Erythroblast (primary cell): ENCODE results near the gene PRODH2.
"Not testable (repeated sequence)": the region's sequence is repeated elsewhere in the genome, so short reads cannot be mapped to it uniquely, and the experiment has no call there.

ENCODE experiments used
- DNase-seq, 2 experiments: peaks; one replicate each; lab custom pipeline; 2025; lab: John Stamatoyannopoulos, UW
- GATA1 ChIP-seq: IDR thresholded peaks from 2 replicates; pipeline ENCODE4 v1.6.1; 2011; ENCODE audit warnings: low read depth, mild to moderate bottlenecking, control low read depth, low read length, moderate library complexity
- POLR2A ChIP-seq: IDR thresholded peaks from 2 replicates; pipeline ENCODE4 v1.6.1; 2011; ENCODE audit warnings: mild to moderate bottlenecking, low read length

Gene PRODH2

DNA sequence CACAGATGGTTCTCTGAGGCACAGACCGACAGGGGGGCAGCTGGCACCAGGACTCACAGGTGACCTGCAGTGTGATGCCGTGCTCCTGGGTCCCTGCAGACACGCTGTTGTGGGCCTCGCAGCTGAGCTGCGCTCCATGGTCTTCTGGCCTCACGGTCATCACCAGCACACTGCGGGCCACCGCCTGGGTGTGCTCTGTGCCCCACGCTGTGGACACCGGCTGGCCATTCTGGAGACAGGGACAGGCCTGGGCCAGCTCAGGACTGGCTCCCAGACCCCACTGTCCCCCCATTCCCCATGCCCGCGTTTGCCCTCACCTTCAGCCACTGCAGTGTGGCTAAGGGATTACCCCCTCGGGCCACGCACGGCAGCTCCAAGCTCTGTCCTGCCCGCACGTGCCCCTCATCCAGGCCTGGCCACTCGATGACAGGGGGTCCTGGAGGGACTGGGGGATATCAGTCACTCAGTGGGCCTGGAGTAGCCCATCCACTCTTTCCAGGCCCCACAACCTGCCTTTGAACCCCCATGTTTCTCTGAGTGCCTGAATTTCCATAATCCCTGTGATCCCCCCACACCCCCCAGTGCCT lies 36.4 kb upstream of the PRODH2 start:
- no peak for TF ChIP-seq POLR2A
- TF ChIP-seq GATA1: no peak
- no peak for DNase-seq

DNA sequence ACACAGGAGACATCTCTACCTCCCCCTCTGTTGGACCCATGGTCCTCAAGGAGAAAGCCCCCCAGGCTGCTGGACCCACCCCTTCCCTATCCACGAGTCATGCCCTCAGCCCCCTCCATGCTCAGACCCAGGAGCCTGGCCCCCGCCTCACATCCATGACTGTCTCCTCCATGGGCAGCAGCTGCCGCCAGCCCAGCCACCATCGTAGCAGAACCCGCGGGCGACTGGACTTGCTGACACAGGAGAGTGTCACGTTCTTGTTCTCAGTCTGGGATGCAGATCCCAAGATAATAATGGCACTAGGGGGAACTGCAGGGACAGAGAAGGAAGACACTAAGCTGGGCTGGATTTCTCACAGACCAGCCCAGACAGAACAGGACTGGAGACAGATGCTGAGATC lies 35.8 kb upstream of the PRODH2 start:
- TF ChIP-seq GATA1 (no peak), POLR2A (no peak)
- DNase-seq: no peak

DNA sequence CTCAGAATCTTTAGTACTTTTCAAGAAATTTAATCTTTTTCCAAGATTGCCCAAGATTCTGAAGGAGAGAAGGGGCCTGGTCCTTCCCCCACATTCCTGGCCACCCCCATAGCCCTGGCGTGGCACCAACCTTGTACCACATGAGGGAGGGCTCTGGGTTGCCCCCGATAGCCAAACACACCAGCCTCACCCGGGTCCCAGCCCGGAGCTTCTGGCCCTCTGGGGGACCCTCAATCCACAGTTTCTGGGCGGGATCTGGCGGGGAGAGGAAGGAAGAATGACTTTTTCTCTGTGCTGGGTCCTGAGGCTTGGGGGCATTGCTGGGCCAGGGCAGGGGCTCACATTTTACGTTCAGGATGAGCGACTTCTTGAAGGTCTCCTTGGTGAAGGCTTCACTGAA lies 35.3 kb upstream of the PRODH2 start:
- DNase-seq: no peak
- TF ChIP-seq GATA1: no peak
- no peak for TF ChIP-seq POLR2A

DNA sequence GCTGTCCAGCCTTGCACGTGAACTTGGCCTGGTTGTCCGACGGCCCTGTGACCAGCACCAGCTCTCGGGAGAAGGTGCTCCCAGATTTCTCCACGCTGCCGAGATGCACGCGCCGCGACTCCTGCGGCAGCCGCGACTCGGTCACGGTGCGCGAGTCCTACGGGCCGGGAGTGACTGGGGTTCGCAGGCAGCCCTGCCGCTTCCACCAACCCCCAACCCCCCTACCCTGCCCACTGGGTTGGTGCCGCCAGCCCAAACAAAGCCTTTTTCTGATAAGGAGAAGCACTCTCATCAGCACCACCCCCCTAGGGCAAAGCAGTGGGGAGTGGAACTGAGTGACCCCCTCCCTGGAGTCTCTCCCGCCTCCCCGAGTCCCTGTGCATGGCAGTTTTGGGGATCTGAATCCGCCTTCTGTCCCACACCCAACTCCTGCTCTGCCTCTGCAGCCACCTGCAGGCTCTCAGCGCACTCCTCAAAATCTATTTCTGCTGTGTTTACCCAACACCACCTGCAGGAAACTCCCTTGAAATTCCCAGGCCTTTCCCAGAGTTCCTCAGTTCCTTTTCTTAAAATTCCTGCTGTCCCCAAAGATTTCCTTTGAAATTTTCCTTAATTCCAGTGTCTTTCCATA lies 33.5 kb upstream of the PRODH2 start:
- no peak for TF ChIP-seq POLR2A
- no peak for TF ChIP-seq GATA1
- no peak for DNase-seq

DNA sequence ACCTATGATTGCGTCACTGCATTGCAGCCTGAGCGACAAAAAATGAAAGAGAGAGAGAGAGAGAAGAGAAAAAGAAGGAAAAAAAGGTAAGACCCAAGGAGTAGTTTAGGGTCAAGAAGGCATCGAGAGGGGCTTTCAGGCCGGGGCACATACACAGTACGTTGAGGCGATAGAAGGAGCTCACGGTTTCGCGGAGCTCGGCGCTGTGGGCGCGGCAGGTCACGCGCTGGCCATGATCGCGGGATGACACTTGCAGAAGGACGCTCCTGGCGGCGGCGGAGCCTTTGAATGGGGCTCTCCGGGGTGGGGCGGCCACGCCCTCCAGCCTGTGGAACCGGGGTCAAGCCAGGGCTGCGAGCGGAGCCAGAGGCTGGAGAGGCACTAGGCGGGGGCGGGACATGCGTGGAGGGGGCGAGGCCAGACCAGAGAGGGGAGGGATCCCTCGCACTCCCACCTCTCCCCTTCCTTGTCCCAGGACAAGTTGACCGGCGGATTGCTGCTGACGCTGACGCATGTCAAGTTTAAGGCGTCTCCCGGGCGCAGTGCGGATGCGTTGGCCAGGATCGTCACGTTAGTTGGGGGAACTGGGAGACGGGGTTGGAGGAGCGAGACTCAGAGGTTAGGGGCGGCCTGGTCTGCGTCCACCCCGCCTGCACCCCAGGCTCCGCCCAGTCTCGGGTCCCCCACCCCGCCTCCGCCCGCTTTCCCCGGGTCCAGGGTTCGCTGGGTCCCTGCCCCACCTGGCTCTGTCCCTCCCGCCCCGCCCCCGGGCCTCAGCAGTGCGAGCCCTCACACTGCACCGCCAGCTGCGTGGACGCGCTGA lies 32.8 kb upstream of the PRODH2 start:
- peak; percentile 42 to 49 for DNase-seq
- TF ChIP-seq POLR2A (no peak), GATA1 (no peak)

DNA sequence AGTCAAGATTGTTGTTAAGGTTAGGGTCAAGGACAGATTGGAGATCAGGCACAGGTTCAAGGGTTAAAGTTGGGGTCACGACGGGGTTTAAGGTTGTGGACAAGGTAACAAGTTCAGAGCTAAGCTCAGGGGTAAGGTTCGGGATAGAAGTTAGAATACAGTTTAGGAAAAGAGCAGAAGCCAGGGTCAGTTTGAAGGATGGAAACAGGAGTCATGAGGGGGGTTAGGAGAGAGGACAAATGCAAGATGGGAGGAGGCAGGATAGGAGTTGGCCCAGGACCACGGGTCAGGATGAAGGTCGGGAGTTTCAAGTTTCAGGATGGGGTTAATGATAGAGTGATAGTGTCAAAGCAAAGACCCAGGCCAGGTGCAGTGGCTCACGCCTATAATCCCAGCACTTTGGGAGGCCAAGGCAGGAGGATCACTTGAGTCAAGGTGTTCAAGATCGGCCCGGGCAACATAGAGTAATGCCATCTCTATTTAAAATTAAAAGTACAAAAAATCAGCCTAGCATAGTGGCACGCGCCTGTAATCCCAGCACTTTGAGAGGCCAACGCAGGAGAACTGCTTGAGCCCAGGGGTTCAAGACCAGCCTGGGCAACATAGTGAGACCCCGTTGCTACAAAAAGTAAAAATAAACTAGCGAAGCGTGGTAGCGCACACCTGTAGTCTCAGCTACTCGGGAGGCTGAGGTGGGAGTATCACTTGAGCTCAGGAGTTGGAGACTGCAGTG lies 32.0 kb upstream of the PRODH2 start:
- TF ChIP-seq GATA1 (no peak), POLR2A (no peak)

DNA sequence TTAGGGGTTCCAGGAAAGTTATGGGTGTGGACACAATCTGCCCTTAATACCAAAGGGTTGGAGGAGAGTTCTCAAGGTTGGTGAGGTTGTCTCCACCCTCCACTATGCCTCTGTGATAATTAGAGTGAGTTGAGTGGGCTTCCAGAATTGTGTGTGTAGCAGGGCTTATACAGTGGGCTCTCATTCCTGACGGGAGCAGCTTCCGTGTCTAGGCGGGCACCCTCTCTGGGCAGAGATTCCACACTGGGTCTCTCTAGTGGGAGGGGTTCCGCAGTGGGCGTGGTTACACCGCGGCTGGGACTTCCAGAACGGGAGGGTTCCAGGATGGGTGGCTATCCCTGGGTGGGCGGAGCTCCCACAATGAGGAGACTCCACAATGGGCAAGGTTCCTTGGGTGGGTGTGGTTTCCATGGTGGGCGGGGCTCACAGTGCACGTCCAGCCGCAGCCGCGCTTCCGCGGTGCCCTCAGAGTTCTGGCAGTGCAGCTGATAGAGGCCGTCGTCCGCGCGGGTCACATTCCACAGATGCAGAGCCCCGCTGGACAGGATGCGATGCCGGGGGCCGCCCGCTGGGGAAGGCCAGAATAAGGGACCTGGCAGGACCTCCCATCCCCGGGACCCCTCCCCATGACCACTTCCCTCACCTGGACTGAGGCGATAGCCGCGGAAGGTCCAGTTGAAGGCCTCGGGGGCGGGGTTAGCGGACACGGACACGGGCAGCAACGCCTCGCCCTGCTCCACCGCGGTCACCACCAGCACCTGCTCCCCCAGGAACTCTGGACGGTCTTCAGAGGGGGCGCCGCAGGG lies 31.2 kb upstream of the PRODH2 start:
- DNase-seq: no peak
- TF ChIP-seq POLR2A (no peak), GATA1 (no peak)

More for the DNA sequence above, 32.0 kb upstream of the PRODH2 start:
- DNase-seq: no peak

DNA sequence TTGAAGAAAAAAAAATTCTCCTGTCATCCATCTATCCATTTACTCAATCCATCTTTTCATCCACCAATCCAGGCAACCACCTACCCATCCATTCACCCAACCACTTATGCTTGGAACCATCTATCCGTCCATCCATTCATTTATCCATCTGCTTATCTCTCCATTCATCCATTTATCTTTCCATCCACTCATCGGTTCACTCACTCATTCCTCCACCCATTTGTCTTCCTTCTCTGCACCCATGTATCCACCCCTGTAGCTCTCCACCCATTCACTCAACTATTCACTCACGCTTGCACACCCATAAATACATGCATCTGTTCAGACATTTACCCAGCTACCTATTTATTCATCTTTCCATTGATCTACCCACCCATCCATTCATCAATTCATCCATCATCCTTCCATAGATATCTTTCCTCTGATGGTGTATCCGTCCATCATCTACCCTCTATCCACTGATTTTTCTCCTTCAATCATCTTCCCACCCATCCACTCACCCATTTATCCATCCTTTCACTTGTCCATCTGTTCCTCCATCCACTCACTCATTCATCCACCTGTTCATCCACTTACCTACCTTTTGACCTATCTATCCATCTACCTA lies 30.1 kb upstream of the PRODH2 start:
- no peak for DNase-seq
- TF ChIP-seq POLR2A: no peak
- TF ChIP-seq GATA1: no peak

DNA sequence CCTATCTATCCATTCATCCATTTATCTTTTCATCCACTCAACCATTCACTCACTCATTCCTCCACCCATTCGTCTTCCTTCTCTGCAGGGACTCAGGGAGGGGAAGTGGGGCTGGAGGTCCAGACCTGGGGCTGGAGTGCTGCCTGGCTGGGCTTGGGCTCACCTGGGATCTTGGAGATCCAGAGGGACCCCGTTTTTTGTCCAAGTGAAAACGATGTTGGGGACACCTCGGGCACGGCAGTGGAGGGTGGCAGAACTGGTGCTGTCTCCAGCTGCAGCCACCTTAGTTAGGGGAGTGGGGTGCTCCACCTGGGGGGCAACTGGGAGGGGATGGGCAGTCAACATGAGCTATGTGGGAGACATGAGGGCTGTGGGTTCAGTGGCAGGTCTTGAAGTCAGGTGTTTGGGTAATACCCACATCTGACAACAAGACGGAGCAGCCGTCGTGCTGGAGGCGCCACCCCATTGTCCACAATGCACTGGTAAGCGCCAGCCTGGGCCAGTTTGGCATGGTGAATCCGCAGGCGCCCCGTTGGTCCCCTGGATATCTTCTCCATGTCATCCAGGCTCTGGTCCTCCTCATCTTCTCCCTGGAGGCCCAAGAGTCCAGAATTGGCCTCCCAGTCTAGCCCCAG lies 29.4 kb upstream of the PRODH2 start:
- TF ChIP-seq GATA1 (no peak), POLR2A (no peak)
- DNase-seq: no peak

DNA sequence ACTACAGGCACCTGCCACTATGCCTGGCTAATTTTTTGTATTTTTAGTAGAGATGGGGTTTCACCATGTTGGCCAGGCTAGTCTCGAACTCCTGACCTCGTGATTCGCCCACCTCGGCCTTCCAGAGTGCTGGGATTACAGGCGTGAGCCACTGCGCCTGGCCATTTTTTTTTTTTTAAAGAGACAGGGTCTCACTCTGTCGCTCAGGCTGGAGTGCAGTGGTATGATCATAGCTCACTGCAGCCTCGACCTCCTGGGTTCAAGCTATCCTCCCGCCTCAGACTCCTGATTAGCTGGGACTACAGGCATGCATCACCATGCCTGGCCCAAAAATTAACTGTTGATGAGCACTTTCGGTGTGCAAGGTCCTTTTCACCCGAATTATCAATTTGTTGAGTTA lies 23.5 kb upstream of the PRODH2 start:
- DNase-seq: not testable (repeated sequence)

DNA sequence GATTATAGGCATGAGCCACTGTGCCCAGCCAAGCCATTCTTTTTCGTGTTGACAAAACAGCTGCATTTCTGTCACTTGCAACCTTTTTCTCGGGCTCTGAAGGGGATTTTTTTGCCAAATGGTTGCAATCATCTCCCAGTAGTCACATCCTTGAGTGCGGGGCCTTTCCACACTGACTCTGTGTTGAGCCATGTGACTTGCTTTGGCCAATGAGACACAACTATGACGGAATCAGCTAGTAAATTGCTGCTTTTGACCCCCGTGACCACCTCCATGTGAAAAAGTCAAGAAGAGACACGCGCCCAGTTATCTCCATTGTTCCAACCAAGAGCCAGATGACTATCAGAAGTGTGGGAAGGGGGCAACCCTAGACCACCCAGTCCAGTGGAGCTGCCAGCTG lies 21.3 kb upstream of the PRODH2 start:
- DNase-seq: no peak
- TF ChIP-seq POLR2A (no peak), GATA1 (no peak)

DNA sequence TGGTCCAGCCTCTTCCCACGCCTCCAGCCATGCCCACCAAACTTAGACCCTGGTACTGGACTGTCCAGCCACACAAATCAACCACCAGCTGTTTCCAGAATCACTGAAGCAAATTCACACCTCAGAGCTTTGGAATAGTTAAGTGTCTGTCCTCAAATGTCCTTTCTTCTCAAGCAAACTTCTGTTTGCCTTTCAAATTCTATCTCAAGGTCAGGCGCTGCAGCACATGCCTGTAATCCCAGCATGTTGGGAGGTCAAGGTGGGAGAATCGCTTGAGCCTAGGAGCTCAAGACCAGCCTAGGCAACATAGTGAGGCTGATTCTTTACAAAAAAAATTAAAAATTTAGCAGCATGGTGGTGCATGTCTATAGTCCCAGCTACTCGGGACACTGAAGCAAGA lies 19.4 kb upstream of the PRODH2 start:
- no peak for TF ChIP-seq POLR2A
- no peak for DNase-seq

DNA sequence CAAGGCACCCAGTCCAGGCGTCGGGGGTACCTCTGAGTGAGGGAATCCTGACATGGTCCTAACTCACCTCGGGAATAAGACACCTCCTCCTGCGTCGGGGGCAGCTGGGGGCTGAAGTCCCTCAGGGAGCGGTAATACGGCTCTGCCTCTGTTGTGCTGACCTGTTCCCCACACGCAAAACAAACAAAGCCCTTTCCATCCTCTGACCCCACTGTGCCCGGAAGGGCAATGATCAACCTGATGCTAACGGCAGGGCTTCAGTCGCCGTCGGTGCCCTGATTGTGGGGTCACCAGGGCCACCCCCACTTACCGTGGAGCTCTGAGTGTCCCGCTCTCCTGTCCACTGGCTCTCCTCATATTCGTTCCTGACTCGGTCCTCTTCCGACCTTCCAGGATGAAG lies 18.3 kb upstream of the PRODH2 start:
- DNase-seq: no peak
- no peak for TF ChIP-seq GATA1
